ENCODE measurements around the gene SURF2.

- TF ChIP-seq CTCF (conservative IDR thresholded peaks at IDR 0.05; ENCODE audit: low read length) = no peak
- no peak for TF ChIP-seq EZH2phosphoT487 (IDR thresholded peaks at IDR 0.05; ENCODE audit: borderline replicate concordance, low read depth, low read length)
Observed at GRCh38 chr9:133368249-133368881, 12.0 kb downstream of the SURF2 start.
